Testis (tissue), 3 donors: Measurements from ENCODE around the gene PEX10. TPM values are rescaled to one million over a fixed set of nuclear protein-coding genes. Genes with fewer than 3 reads are reported as not detected.

ENCODE experiments used
- DNase-seq: peaks from one replicate; pipeline ENCODE4 v3.0.0-alpha.2; 2019
- H3K27ac ChIP-seq, 2 donors: fragments of 200-600 bp; sonication (generic); one replicate each; pipeline ENCODE4 v1.5.1; 2019
- H3K27me3 ChIP-seq: fragments of 200-600 bp; sonication (generic); one replicate; pipeline ENCODE4 v1.5.1; 2019
- H3K36me3 ChIP-seq: fragments of 200-600 bp; sonication (generic); one replicate; pipeline ENCODE4 v1.5.1; 2017; ENCODE audit warnings: low read depth; ENCODE audit errors: missing control alignments
- H3K4me1 ChIP-seq: fragments of 200-600 bp; sonication (generic); one replicate; pipeline ENCODE4 v1.5.1; 2019
- H3K4me3 ChIP-seq, 2 donors: fragments of 200-600 bp; sonication (generic); one replicate each; pipeline ENCODE4 v1.5.1; 2017 to 2019
- H3K9me3 ChIP-seq: fragments of 200-600 bp; sonication (generic); one replicate; pipeline ENCODE4 v1.5.1; 2017
- CTCF ChIP-seq, 3 experiments: fragments of 450-650 bp in 2 of 3; fragments of 200-600 bp in 1 of 3; sonication (generic) in 1 of 3; IDR thresholded peaks; one replicate each; pipeline ENCODE4 v1.5.1; 2016 to 2019; ENCODE audit warnings: antibody characterized with exemption in 3 of 3, mild to moderate bottlenecking in 2 of 3, moderate library complexity in 1 of 3
- POLR2A ChIP-seq: fragments of 450-650 bp; IDR thresholded peaks from one replicate; pipeline ENCODE4 v1.6.1; 2017; ENCODE audit warnings: antibody characterized with exemption, mild to moderate bottlenecking, moderate library complexity
- WGBS, 2 donors: methylation state at CpG; one replicate each; pipeline ENCODE4 v1.1.5; 2018; 5-methylcytosine and 5-hydroxymethylcytosine counted together
- intact Hi-C: fragments of 100-400 bp; cut with DNase I; formaldehyde crosslinking; loops from one replicate; pipeline ENCODE4 v1.15.1; 2023; ENCODE audit warnings: low total_unique reads
- polyA plus RNA-seq: library from polyadenylated mRNA; stranded (reverse); fragments of 350-450 nt; fragmentation: Illumina TruSeq; extraction: RNeasy Lipid Tissue Mini Kit (QIAGEN cat#74804); gene quantifications from one replicate; pipeline ENCODE4 v1.2.3, GENCODE V29; 2014; ENCODE audit warnings: low read depth, low replicate concordance; ENCODE audit not compliant: insufficient read depth
- total RNA-seq, 2 donors: library from RNA; depleted of rRNA; stranded (reverse); fragments of >200 nt; gene quantifications; one replicate each; pipeline ENCODE4 v1.2.3, GENCODE V29; 2016

PEX10 gene
- total and polyA plus RNA-seq, 3 donors from 2014 or later, result 49.5 to 52.8 (median 50.4) TPM

- H3K4me1 ChIP-seq, result no peaks in the 10 kb centered on the region
- TF ChIP-seq CTCF (IDR thresholded peaks at IDR 0.05), result no peak
- no peak for TF ChIP-seq POLR2A
- H3K27ac ChIP-seq, result no peak overlapping the region
- no peak for DNase-seq
- intact Hi-C loops, result no loop called here
- H3K9me3 ChIP-seq, result no peaks in the 10 kb centered on the region
- no peak overlapping the region for H3K4me3 ChIP-seq
- H3K27me3 ChIP-seq, result no peaks in the 10 kb centered on the region
- 83 to 91% methylated on average over 7 of the region's 7 CpGs for WGBS, 2 donors
- no peaks in the 10 kb centered on the region for H3K36me3 ChIP-seq
These were observed 13.5 kb downstream of the PEX10 start for GRCh38 chr1:2398871-2399270.

GRCh38 chr1:2397007-2397679 lies 15.2 kb downstream of the PEX10 start:
- no peaks in the 10 kb centered on the region for H3K9me3 ChIP-seq
- no peaks in the 10 kb centered on the region for H3K36me3 ChIP-seq
- no peak for TF ChIP-seq POLR2A
- no peak for TF ChIP-seq CTCF (IDR thresholded peaks at IDR 0.05)
- no peak overlapping the region for H3K4me3 ChIP-seq
- no peak for DNase-seq
- no peak overlapping the region for H3K27ac ChIP-seq
- WGBS, 2 donors, result 89 to 91% methylated on average over 19 of the region's 19 CpGs
- H3K4me1 ChIP-seq, result peaks cover 16% of the 10 kb centered on the region
- intact Hi-C loops, result no loop called here
- H3K27me3 ChIP-seq, result no peaks in the 10 kb centered on the region

- no peak for DNase-seq
- Histone ChIP-seq H3K27ac (no peak overlapping the region), H3K27me3 (no peaks in the 10 kb centered on the region), H3K9me3 (no peaks in the 10 kb centered on the region), H3K4me3 (no peak overlapping the region), H3K36me3 (no peaks in the 10 kb centered on the region), H3K4me1 (peaks cover 16% of the 10 kb centered on the region)
- intact Hi-C loops, result no loop called here
- TF ChIP-seq CTCF (IDR thresholded peaks at IDR 0.05) (no peak), POLR2A (no peak)
- 88 to 91% methylated on average over 5 of the region's 5 CpGs for whole genome bisulfite sequencing, 2 donors
These were observed 15.9 kb downstream of the PEX10 start for GRCh38 chr1:2396476-2396875.

GRCh38 chr1:2396059-2396458 lies 16.3 kb downstream of the PEX10 start:
- Histone ChIP-seq H3K36me3 (no peaks in the 10 kb centered on the region), H3K27ac (no peak overlapping the region), H3K4me3 (no peak overlapping the region), H3K27me3 (no peaks in the 10 kb centered on the region), H3K9me3 (no peaks in the 10 kb centered on the region), H3K4me1 (peaks cover 16% of the 10 kb centered on the region)
- DNase-seq, result no peak
- TF ChIP-seq CTCF (IDR thresholded peaks at IDR 0.05), result no peak
- no peak for TF ChIP-seq POLR2A
- intact Hi-C loops, result no loop called here
- WGBS, 2 donors, result 67 to 74% methylated on average over 17 of the region's 17 CpGs

- DNase-seq, result no peak
- Histone ChIP-seq H3K27ac (no peak overlapping the region), H3K9me3 (no peaks in the 10 kb centered on the region), H3K4me1 (peaks cover 23% of the 10 kb centered on the region), H3K27me3 (no peaks in the 10 kb centered on the region), H3K4me3 (no peak overlapping the region), H3K36me3 (no peaks in the 10 kb centered on the region)
- 83 to 85% methylated on average over 8 to 10 of the region's 10 CpGs for WGBS, 2 donors
- no peak for TF ChIP-seq POLR2A
- TF ChIP-seq CTCF (IDR thresholded peaks at IDR 0.05), result no peak
- intact Hi-C loops, result no loop called here
These were observed 17.1 kb downstream of the PEX10 start for GRCh38 chr1:2395245-2395644.
